Uterus (tissue), 2 donors: ENCODE results near the gene LRP1-AS.

ENCODE experiments used
- POLR2A ChIP-seq, 2 donors: fragments of 450-650 bp; IDR thresholded peaks; one replicate each; pipeline ENCODE4 v1.6.1; 2016; ENCODE audit warnings: antibody characterized with exemption in 2 of 2, mild to moderate bottlenecking in 1 of 2, moderate library complexity in 1 of 2
- TF ChIP-seq, protein P1 (sequence below), 4 experiments: fragments of 200-600 bp in 2 of 4; fragments of 450-650 bp in 2 of 4; sonication (generic) in 2 of 4; IDR thresholded peaks; one replicate each; pipeline ENCODE4 v1.5.1; 2016 to 2019; ENCODE audit warnings: antibody characterized with exemption in 4 of 4, mild to moderate bottlenecking in 2 of 4, moderate library complexity in 1 of 4

- TF ChIP-seq POLR2A (IDR thresholded peaks at IDR 0.05): no peak
- TF ChIP-seq, protein P1, sequence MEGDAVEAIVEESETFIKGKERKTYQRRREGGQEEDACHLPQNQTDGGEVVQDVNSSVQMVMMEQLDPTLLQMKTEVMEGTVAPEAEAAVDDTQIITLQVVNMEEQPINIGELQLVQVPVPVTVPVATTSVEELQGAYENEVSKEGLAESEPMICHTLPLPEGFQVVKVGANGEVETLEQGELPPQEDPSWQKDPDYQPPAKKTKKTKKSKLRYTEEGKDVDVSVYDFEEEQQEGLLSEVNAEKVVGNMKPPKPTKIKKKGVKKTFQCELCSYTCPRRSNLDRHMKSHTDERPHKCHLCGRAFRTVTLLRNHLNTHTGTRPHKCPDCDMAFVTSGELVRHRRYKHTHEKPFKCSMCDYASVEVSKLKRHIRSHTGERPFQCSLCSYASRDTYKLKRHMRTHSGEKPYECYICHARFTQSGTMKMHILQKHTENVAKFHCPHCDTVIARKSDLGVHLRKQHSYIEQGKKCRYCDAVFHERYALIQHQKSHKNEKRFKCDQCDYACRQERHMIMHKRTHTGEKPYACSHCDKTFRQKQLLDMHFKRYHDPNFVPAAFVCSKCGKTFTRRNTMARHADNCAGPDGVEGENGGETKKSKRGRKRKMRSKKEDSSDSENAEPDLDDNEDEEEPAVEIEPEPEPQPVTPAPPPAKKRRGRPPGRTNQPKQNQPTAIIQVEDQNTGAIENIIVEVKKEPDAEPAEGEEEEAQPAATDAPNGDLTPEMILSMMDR (IDR thresholded peaks at IDR 0.05): no peak
Measured at GRCh38 chr12:57145460-57146059, 1.9 kb downstream of the LRP1-AS start.
